GM12873 (cell line): ENCODE results near the gene TTLL12.

Experiments used
- TF ChIP-seq, protein P1 (sequence below): IDR thresholded peaks from 2 replicates; pipeline ENCODE4 v1.5.1; 2012; ENCODE audit warnings: low read depth, mild to moderate bottlenecking, moderate library complexity, low read length, control low read depth; ENCODE audit not compliant: insufficient read depth; ENCODE audit errors: missing control alignments

The TTLL12 gene

GRCh38 chr22:43182726-43183125 is 4.2 kb downstream of the TTLL12 start:
- TF ChIP-seq, protein P1, sequence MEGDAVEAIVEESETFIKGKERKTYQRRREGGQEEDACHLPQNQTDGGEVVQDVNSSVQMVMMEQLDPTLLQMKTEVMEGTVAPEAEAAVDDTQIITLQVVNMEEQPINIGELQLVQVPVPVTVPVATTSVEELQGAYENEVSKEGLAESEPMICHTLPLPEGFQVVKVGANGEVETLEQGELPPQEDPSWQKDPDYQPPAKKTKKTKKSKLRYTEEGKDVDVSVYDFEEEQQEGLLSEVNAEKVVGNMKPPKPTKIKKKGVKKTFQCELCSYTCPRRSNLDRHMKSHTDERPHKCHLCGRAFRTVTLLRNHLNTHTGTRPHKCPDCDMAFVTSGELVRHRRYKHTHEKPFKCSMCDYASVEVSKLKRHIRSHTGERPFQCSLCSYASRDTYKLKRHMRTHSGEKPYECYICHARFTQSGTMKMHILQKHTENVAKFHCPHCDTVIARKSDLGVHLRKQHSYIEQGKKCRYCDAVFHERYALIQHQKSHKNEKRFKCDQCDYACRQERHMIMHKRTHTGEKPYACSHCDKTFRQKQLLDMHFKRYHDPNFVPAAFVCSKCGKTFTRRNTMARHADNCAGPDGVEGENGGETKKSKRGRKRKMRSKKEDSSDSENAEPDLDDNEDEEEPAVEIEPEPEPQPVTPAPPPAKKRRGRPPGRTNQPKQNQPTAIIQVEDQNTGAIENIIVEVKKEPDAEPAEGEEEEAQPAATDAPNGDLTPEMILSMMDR: no peak

DNA sequence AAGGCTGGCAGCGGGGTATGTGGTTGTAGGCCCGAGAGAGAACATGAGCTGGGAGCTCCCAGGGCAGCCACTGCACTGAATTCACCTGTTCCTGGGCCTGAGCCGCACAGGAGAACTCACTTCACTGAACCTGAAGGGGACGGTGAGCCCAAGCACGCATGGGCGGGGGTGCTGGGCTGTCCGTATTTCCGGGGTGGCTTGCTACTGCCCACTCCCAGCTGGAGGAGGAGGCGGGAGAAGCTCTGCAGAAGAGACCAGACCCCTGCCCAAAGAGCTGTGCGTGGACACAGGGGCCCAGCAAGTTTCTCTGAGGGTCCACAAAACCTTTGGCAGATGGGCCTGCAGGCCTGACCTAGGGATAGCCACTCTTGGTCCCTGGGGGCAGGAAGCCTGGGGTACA is 4.8 kb downstream of the TTLL12 start:
- TF ChIP-seq, protein P1: no peak

GRCh38 chr22:43181321-43182076 is 5.4 kb downstream of the TTLL12 start:
- TF ChIP-seq, protein P1: no peak

GRCh38 chr22:43180670-43181069 is 6.3 kb downstream of the TTLL12 start:
- TF ChIP-seq, protein P1: no peak

- TF ChIP-seq, protein P1: no peak
Measured at GRCh38 chr22:43179911-43180195, 7.1 kb downstream of the TTLL12 start.

DNA sequence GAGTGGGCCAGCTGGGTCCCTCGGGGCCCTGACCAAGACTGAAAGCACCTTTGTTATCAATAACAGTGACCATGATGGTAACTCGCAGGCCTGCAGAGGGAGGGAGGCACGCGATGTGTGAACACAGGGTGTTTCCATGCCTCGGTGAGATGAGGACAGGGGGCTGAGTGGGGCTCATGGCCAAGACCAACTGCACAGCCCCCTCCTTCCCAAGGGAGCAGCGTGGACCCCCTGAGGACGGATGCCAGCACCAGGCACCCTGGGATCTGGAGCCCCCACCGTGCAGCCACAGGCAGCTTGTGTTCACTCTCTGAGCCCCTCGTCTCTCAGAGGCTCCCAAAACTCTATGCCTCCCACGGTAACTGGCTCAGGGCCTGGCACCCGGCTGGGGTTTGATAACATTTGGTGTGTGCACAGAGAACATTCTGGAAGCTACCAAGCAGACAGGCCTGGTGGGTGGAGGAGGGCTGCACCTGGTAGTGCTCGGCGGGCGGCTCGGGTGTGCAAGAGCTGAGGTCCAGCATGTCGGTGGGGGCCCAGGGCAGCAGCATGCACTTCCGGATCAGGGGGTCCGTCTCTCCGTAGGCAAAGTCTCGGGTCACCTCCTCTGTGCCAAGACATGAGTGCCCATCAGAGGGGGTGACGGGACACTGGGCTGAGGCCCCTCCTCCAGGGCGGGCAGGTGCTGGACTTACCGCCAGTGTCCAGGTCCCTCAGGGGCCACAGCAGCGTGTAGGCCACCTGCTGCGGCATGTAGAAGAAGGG is 7.6 kb downstream of the TTLL12 start:
- TF ChIP-seq, protein P1: no peak

DNA sequence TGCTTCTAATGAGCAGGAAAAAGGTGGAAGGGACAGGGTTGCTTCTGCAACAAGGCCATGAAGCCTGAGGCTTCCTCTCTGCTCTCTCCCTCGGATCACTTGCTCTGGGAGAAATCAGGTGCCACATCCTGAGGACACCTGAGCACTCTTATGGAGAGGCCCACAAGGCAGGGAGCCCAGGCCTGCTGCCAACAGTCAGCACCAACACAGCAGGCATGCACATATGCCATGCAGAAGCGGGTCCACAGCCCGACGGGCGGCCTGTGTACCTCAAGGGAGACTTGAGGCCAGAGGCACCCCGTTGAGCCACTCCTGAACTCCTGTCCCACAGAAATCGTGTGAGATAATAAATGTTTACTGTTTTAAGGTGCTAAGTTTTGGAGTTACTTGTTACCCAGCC is 9.5 kb downstream of the TTLL12 start:
- TF ChIP-seq, protein P1: no peak
